Urinary bladder (tissue), 4 donors: Measurements from ENCODE around the gene BANP. TPM values are rescaled to one million over a fixed set of nuclear protein-coding genes. Genes with fewer than 3 reads are reported as not detected.

Source experiments
- DNase-seq: peaks from one replicate; pipeline ENCODE4 v3.0.0-alpha.2; 2015; ENCODE audit errors: extremely low spot score
- H3K27ac ChIP-seq: one replicate; pipeline ENCODE4 v1.5.1; 2013; ENCODE audit warnings: low read depth, mild to moderate bottlenecking, moderate library complexity
- H3K36me3 ChIP-seq: one replicate; pipeline ENCODE4 v1.6.1; 2013; ENCODE audit warnings: mild to moderate bottlenecking, moderate library complexity; ENCODE audit not compliant: insufficient read depth
- H3K4me1 ChIP-seq: one replicate; pipeline ENCODE4 v1.6.1; 2013; ENCODE audit warnings: mild to moderate bottlenecking, moderate library complexity; ENCODE audit not compliant: insufficient read depth
- H3K4me3 ChIP-seq: one replicate; pipeline ENCODE4 v1.5.1; 2013; ENCODE audit warnings: low read depth, low read length
- WGBS: extraction: QIAGEN DNeasy Blood & Tissue Kit; methylation state at CpG from one replicate; pipeline ENCODE4 v1.1.7; 2013; 5-methylcytosine and 5-hydroxymethylcytosine counted together
- polyA plus RNA-seq: library from polyadenylated mRNA; stranded (reverse); fragments of 200-250 nt; gene quantifications from one replicate; pipeline ENCODE4 v1.2.3, GENCODE V29; 2013
- total RNA-seq: library from RNA; depleted of rRNA; stranded (reverse); fragments of >200 nt; gene quantifications from one replicate; pipeline ENCODE4 v1.2.3, GENCODE V29; 2014
- donor health status: healthy with polysubstance abuse.
- donor health status: healthy.

Gene BANP
- total and polyA plus RNA-seq, 2 donors = 13.8 to 36.6 TPM

GRCh38 chr16:88064889-88065746, 113.9 kb downstream of the BANP start:
- no peak overlapping the region for H3K4me3 ChIP-seq
- no peaks in the 10 kb centered on the region for H3K4me1 ChIP-seq
- no peak overlapping the region for H3K27ac ChIP-seq
- 95% methylated on average over 19 of the region's 19 CpGs for WGBS
- no peaks in the 10 kb centered on the region for H3K36me3 ChIP-seq
- no peak for DNase-seq

DNA sequence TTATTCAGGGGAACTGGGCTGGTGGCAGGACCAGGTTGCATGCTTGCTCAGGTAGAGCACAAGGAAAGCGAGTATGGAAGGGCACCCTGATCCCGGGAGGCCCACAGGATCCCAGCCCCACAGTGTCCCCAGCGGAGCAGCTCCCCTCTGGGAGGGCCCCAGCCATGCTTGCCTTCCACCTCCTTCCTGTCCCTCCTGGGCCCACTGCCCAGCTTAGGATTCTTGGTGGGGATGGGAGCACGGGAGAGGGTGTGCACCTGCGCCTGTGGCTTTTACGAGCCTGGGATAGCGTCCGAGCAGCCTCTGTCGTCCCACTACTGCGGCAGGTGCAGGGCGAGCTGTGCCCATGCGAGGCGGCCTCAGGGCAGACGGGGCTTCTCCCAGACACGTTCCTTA, 114.5 kb downstream of the BANP start:
- no peaks in the 10 kb centered on the region for H3K36me3 ChIP-seq
- no peak for DNase-seq

DNA sequence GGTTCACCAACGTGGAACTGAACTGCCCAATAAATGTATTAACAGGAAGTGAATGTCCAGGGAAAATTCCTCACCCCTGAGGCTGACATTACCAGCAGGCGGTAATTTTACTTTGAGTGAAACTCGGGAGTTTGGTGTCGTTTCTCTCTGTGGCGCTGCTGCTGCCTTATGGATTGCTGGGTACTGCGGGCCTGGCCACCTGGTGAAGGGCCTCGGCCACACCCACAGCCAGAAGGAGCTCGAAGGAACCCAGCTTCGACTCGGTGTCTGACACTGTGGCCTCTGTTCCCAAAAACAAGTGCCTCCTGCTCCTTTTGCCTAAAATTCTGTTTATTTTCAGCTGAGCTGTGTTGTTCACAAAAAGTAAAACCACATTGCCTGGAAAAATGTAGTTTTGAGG, 115.0 kb downstream of the BANP start:
- DNase-seq = no peak
- Histone ChIP-seq H3K27ac (no peak overlapping the region), H3K4me3 (no peak overlapping the region), H3K36me3 (no peaks in the 10 kb centered on the region), H3K4me1 (no peaks in the 10 kb centered on the region)
- 78% methylated on average over 10 of the region's 10 CpGs for WGBS

More for the DNA sequence above, 114.5 kb downstream of the BANP start:
- WGBS = 91% methylated on average over 15 of the region's 15 CpGs
- H3K27ac ChIP-seq = no peak overlapping the region
- no peaks in the 10 kb centered on the region for H3K4me1 ChIP-seq
- H3K4me3 ChIP-seq = no peak overlapping the region

DNA sequence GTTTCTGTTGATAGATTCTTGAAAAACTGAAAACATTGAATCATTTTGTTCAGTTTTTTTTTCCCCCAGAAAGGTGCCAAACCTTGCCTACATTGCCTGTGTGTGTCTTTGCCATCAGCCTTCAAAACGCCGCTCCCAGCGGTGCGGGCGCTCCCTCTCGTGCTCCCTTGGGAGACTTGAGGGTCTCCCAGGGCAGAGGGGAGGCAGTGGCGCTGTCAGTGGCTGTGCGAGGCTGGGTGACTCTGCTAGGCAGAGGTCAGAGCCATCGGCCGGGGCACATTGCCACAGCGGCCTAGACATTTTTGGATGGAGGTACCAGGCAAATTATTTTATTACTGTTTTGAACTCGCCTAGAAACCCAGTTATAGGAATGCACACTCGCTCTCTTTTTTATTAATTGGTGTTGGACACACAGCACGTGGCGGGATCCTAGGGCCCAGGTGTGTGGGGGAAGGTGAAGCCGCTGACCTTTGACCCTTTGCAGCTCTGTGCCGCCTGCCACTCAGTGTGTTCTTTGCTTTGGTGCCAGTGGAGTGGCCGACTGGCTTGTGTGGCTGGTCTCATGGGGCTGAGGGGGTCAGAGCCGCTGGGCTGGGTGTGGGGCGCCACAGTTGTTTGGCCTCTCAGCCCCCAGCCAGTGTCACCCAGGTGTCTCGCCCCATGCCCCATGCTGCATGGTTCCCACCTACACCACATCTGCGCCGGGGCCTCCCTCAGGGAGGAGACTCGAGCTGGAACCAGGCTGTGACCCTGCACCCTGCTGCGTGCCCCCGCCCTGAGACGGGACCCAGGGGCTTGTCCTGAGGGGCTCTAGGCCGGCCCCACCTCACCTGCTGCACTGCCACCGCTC, 115.7 kb downstream of the BANP start:
- H3K36me3 ChIP-seq = no peaks in the 10 kb centered on the region
- DNase-seq = no peak
- H3K4me3 ChIP-seq = no peak overlapping the region
- no peak overlapping the region for H3K27ac ChIP-seq
- WGBS = 95% methylated on average over 29 of the region's 29 CpGs
- H3K4me1 ChIP-seq = no peaks in the 10 kb centered on the region

DNA sequence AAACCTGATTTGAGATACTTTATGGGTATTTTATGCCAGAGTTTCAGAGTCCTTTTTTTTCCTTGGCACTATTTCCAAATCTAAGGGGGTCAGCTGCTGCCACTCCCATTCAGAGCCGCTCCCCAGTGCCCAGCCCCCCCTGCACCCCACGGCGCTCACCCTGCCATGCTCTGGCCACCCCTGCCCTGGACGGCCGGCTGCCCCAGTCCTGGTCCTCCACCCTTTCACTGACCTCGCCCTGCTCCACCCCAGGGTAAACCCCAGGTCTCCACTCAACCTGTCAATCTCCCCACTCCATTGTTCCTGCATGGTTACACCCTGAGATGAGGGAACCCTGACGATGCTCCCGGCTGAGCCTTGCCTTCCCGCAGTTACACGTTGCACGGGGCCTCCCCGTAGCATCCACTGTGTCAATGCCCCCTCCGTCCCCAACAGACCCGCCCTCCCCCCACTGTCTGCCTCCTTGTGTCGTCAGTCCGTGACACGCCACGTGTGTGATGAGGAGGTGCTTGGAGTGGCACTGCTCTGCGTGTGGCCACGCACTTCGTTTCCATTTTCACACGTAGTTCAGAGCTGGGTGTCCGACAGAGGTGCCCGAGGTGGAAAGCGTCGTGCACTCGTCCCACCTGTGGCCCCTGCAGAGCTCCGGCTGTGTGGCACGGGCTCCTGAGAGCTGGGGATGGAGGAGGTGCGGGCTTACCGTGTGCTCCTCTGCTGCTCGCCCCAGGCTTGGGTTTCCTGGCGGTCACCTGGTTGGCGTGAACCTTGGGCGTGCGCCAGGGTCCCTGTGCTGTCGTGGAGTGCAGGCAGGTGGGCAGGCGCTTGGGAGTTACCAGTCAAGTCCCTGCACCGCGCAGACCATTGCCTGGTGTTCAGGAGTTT, 116.5 kb downstream of the BANP start:
- H3K4me1 ChIP-seq = no peaks in the 10 kb centered on the region
- no peak overlapping the region for H3K27ac ChIP-seq
- no peaks in the 10 kb centered on the region for H3K36me3 ChIP-seq
- 94% methylated on average over 40 of the region's 40 CpGs for WGBS
- no peak for DNase-seq
- no peak overlapping the region for H3K4me3 ChIP-seq

DNA sequence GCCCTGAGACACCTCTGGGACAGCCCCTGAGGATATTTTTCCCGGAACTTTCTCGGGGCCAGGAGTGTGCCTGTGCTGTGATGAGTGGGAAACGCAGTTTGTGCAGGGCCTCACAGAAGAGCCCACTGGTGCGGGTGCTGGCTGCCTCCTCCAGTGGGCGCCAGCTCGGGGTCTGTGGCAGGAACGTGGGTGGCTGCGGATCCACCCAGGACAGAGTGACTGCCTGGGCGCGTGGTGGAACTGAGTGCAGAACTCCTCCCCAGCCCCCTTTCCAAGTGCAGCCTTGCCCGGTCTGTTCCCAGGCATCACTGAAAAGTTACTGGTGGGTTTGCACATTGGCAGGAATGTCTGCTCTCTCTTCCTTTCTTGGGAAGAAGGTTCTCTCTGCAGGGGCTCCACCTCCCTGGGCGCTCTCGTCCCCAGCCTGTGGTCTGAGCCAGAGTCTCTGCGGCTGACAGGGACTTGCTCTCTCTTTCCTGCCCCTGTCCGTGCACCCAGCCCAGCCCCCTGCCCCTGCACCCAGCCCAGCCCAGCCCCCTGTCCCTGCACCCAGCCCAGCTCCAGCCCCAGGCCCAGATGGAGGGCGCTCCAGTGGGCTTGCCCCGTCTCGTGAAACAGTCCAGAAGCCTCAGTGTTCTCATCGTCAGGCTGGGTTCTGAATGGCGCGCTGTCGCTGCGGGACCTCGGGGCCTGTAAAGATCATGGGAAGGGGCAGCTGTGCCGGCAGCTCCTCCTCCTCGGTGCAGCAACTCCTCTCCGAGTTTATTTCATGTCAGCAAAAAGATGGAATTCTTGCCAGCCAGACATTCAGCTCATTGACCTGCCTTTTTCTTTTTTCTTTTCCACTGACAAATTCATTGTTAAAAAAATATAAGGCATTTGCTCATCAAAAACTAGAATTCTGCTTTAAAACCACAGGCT, 117.5 kb downstream of the BANP start:
- no peak overlapping the region for H3K27ac ChIP-seq
- H3K4me1 ChIP-seq = no peaks in the 10 kb centered on the region
- H3K36me3 ChIP-seq = no peaks in the 10 kb centered on the region
- DNase-seq = no peak
- no peak overlapping the region for H3K4me3 ChIP-seq
- 84% methylated on average over 27 of the region's 27 CpGs for WGBS

DNA sequence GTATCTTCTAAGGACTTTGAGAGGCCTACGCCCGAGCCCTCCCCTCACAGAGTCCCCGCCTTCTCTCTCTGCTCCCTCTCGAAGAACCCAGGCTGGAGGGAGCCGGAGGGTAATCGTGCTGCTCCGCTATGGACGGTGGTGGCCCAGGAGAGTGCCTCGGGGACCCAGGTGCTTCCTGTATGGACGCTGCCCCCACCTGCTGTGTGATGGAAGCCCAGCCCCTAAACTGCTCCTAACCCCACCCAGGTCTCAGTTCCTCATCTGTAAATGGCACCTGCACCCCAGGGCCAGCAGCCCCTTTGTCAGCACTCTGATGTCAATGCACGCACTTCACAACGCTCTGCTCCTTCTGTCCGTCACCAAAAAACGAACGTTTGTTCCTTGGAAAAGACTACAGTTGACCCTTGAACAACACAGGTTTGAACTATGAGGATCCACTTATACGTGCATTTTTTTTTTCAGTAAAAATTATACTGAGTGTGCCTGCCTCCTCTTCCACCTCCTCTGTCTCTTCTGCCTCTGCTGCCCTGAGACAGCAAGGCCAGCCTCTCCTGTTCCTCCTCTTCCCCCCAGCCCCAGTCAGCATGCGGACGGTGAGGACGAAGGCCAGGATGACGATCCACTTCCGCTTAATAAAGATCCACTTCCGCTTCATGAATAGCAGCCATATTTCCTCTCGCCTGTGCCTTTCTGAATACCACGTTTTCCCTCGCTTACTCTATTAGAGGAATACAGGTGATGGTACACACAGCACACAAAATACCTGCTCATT, 118.3 kb downstream of the BANP start:
- WGBS = 84% methylated on average over 25 of the region's 25 CpGs
- Histone ChIP-seq H3K27ac (no peak overlapping the region), H3K4me3 (no peak overlapping the region), H3K36me3 (no peaks in the 10 kb centered on the region), H3K4me1 (no peaks in the 10 kb centered on the region)
- DNase-seq = no peak

GRCh38 chr16:88070341-88070740, 119.1 kb downstream of the BANP start:
- no peaks in the 10 kb centered on the region for H3K4me1 ChIP-seq
- H3K36me3 ChIP-seq = no peaks in the 10 kb centered on the region
- DNase-seq = no peak
- 89% methylated on average over 12 of the region's 12 CpGs for WGBS
- H3K4me3 ChIP-seq = no peak overlapping the region
- H3K27ac ChIP-seq = no peak overlapping the region

DNA sequence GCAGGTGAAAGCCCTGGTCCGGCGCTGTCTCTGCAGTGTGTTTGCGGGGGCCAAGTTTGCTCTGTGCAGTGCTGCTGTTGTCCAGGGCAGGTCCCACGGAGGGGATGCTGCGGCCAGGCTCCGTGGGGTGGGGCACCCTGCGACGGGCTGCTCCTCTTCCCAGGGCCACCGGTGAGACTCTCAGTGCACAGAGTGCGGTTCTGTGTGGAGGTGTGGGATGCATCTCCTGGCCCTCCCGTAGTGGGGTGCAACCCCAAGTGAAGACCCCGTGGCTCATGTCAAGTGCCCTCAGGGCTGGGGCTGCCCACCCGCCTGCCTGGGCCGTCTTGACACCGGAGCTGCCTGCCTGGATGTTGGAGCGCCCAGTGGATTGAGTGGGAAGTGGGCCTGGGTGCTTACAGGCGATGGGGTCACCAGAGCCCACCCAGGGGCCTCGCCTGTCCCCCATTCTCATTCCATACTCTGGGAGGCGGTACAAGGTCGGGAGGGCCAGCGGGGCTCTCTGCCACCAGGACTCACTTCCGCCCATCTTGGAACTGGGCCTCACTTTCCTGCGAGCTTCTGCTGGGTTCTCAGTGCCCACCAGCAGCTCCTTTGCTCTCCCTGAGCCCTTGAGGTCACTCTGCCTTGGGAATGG, 119.9 kb downstream of the BANP start:
- Histone ChIP-seq H3K4me3 (no peak overlapping the region), H3K4me1 (no peaks in the 10 kb centered on the region), H3K36me3 (no peaks in the 10 kb centered on the region), H3K27ac (no peak overlapping the region)
- no peak for DNase-seq
- WGBS = 95% methylated on average over 23 of the region's 23 CpGs

DNA sequence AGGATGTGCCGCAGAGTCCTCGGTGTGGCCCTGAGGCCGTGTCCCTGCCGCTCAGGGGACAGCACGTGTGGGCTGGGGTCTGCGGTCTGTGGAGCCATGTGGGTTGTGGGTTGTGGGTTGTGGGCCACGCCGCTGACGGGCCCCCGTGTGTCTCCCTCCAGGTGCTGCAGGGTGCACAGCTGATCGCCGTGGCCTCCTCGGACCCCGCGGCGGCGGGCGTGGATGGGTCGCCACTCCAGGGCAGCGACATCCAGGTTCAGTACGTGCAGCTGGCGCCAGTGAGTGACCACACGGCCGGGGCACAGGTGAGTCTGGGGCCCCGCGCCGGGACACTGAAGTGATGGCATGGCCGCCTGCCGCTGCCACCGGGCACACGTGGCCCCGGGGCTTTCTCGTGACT, 120.7 kb downstream of the BANP start:
- WGBS = 96% methylated on average over 33 of the region's 33 CpGs
- no peaks in the 10 kb centered on the region for H3K4me1 ChIP-seq
- no peak for DNase-seq
- H3K4me3 ChIP-seq = no peak overlapping the region
- H3K36me3 ChIP-seq = no peaks in the 10 kb centered on the region
- H3K27ac ChIP-seq = no peak overlapping the region

DNA sequence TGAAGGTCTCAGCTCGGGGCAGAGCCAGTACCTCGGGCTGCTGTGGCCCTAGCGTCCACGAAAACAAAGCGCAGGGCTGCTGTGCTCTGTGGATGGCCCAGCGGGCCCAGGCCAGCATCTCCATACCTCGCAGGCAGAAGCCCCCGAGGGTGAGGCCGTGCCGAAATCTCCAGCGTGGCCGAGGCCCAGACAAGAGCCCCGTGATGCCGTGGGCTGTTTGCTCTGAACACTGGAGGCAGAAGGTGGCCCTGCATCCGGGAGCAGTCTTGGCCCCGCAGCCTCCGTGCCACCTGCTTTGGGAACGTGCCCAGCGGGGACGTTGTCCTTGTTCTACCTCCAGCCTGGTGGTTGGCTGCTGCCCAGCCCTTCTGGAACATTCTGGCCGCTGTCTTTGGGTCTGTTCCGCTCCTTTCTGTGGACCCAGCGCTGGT, 121.4 kb downstream of the BANP start:
- H3K27ac ChIP-seq = no peak overlapping the region
- no peak for DNase-seq

More for the DNA sequence above, 121.4 kb downstream of the BANP start:
- no peak overlapping the region for H3K4me3 ChIP-seq
- H3K36me3 ChIP-seq = no peaks in the 10 kb centered on the region
- 95% methylated on average over 23 of the region's 23 CpGs for WGBS
- no peaks in the 10 kb centered on the region for H3K4me1 ChIP-seq
